ENCODE results near the gene GULP1. TPM values are rescaled to one million over a fixed set of nuclear protein-coding genes. Genes with fewer than 3 reads are reported as not detected.

Gene GULP1
- total RNA-seq, 2 donors from 2014 or later: 7.5 to 10.5 TPM

DNA sequence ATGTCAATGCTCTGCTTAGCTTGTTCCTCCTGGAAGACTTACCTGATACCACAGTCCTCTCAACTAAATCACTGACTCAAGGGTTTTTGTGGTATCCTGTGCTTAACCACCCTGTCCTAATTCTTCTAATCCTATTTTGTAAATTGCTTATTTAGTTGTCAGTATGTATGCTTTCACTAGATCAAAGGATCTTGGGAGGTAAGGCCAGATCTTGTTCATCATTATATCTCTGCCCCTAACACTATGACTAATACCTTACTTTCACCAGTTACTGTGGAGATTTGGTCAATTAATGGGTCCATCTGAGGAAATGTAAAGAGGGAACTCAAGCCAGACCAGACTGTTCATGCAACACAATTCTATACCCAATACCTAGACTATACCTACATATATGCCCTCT, 203.2 kb downstream of the GULP1 start:
- DNase-seq (ENCODE audit: low spot score): no peak
- TF ChIP-seq, protein P1, sequence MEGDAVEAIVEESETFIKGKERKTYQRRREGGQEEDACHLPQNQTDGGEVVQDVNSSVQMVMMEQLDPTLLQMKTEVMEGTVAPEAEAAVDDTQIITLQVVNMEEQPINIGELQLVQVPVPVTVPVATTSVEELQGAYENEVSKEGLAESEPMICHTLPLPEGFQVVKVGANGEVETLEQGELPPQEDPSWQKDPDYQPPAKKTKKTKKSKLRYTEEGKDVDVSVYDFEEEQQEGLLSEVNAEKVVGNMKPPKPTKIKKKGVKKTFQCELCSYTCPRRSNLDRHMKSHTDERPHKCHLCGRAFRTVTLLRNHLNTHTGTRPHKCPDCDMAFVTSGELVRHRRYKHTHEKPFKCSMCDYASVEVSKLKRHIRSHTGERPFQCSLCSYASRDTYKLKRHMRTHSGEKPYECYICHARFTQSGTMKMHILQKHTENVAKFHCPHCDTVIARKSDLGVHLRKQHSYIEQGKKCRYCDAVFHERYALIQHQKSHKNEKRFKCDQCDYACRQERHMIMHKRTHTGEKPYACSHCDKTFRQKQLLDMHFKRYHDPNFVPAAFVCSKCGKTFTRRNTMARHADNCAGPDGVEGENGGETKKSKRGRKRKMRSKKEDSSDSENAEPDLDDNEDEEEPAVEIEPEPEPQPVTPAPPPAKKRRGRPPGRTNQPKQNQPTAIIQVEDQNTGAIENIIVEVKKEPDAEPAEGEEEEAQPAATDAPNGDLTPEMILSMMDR (IDR thresholded peaks at IDR 0.05): no peak
- no peaks in the 10 kb centered on the region for H3K4me1 ChIP-seq
- H3K4me3 ChIP-seq: no peak overlapping the region
- H3K36me3 ChIP-seq: no peaks in the 10 kb centered on the region
- H3K27me3 ChIP-seq: no peaks in the 10 kb centered on the region
- H3K9me3 ChIP-seq: no peaks in the 10 kb centered on the region
- no peak overlapping the region for H3K27ac ChIP-seq

DNA sequence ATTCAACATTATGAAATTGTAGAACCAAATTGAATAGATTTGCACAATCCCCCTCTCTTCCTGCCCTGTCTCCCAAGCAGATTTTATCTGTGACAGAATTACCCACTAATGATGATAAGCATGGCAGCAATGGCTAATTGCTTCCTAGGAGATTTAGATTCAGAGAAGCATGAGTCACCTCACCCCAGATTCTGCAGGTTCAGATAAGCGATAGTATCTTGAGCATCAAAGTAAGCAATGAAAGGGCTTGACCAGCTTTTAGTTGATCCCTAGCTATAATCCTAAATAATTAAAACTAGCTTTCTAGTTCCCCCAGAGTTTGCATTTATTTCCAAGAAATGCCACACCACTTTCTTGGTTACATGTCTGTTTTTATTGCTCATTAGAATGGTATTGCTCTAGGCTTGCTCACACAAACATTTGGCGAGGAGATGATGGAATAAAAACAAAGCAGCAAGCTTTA, 204.3 kb downstream of the GULP1 start:
- TF ChIP-seq, protein P1 (IDR thresholded peaks at IDR 0.05): no peak
- no peak overlapping the region for H3K4me3 ChIP-seq

DNA sequence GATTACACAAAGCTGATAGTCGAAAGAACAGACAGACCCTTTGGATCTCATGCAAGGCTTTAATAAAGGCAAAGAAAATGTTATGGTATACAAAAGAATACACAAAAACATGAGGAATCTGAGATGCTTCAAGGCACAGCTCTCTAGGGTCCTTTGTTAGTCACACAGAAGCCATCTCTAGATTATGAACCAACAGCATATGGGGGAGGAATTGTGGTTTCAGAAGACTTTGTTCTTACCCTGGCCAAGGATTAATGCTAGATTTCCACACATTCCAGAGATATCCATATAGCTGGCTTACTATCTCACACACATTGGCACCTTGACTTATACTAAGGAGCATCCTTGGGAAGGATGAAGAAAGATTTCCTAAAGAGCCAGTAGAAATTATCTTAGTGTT, 206.1 kb downstream of the GULP1 start:
- no peaks in the 10 kb centered on the region for H3K27me3 ChIP-seq
- H3K9me3 ChIP-seq: no peaks in the 10 kb centered on the region
- TF ChIP-seq, protein P1 (IDR thresholded peaks at IDR 0.05): no peak
- no peak overlapping the region for H3K27ac ChIP-seq
- no peaks in the 10 kb centered on the region for H3K4me1 ChIP-seq
- no peak for DNase-seq (ENCODE audit: low spot score)
- no peak overlapping the region for H3K4me3 ChIP-seq
- H3K36me3 ChIP-seq: no peaks in the 10 kb centered on the region

More for the DNA sequence above, 204.3 kb downstream of the GULP1 start:
- H3K27me3 ChIP-seq: no peaks in the 10 kb centered on the region
- no peak for DNase-seq (ENCODE audit: low spot score)
- H3K9me3 ChIP-seq: no peaks in the 10 kb centered on the region
- H3K27ac ChIP-seq: no peak overlapping the region
- no peaks in the 10 kb centered on the region for H3K36me3 ChIP-seq
- no peaks in the 10 kb centered on the region for H3K4me1 ChIP-seq

DNA sequence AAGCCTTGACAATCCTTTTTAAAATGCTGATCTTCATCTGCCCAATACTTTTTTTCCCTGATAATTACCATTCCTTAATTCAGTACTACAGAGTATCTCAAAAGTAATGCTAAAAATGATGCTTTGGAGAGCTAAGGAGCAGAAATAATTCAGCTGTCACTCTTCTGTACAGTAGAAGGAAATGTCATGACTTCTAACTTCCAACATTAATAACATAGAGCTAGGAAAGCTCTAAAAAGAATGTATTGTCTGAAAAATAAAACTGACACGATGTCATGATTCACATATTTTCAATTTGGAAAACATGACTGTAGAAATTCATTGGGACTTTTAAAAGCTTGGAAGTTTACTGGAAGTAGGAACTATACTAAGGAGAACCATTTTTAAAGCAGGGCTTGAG, 212.3 kb downstream of the GULP1 start:
- H3K4me1 ChIP-seq: no peaks in the 10 kb centered on the region
- H3K4me3 ChIP-seq: no peak overlapping the region
- H3K27ac ChIP-seq: no peak overlapping the region
- no peaks in the 10 kb centered on the region for H3K36me3 ChIP-seq
- no peak for DNase-seq (ENCODE audit: low spot score)
- H3K27me3 ChIP-seq: no peaks in the 10 kb centered on the region
- TF ChIP-seq, protein P1 (IDR thresholded peaks at IDR 0.05): no peak
- H3K9me3 ChIP-seq: no peaks in the 10 kb centered on the region

DNA sequence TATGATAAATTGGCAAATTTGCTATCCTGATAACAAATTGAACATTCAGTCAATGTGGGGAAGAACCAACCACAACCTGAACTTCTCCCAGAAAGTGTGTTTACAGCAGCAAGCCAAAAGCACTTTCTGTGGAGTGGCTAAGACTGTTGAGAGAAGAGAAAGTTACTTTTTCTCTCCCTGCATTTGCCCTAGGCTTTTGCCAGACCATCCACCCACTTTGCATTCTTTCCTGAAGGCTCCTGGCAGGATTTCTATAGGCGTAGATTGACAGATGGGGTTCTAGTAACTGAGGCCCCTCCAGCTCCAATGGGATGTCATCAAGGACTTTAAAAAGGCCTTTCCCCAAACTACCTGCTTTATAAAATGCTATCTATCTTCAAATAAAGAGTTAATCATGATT, 215.2 kb downstream of the GULP1 start:
- no peak for DNase-seq (ENCODE audit: low spot score)
- Histone ChIP-seq H3K4me3 (no peak overlapping the region), H3K27ac (no peak overlapping the region), H3K4me1 (no peaks in the 10 kb centered on the region), H3K27me3 (no peaks in the 10 kb centered on the region), H3K9me3 (no peaks in the 10 kb centered on the region), H3K36me3 (no peaks in the 10 kb centered on the region)
- TF ChIP-seq, protein P1 (IDR thresholded peaks at IDR 0.05): no peak

DNA sequence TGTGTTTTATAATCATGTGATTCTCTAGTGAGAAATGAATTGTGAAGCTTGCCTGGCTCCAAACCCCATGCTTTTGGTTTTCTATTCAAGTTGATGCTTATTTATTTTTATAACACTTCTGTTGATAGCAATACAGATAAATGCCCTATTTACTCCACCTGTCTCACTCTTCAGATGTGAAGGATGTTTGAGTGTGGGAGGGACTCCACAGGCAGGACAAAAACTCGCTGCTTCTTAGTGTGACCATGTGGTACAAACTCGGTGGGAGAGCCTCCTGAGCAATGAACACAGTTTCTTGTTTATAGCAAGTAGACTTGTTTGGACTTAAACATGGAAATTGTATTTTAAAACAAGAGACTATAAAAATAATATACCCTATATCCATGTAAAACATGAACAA, 219.7 kb downstream of the GULP1 start:
- TF ChIP-seq, protein P1 (IDR thresholded peaks at IDR 0.05): no peak
- DNase-seq (ENCODE audit: low spot score): no peak

More for the DNA sequence above, 219.7 kb downstream of the GULP1 start:
- H3K36me3 ChIP-seq: no peaks in the 10 kb centered on the region
- no peaks in the 10 kb centered on the region for H3K9me3 ChIP-seq
- no peak overlapping the region for H3K4me3 ChIP-seq
- H3K27me3 ChIP-seq: no peaks in the 10 kb centered on the region
- H3K27ac ChIP-seq: no peak overlapping the region
- H3K4me1 ChIP-seq: no peaks in the 10 kb centered on the region
